ENCODE results near the gene WNK2. TPM values are rescaled to one million over a fixed set of nuclear protein-coding genes. Genes with fewer than 3 reads are reported as not detected.

WNK2 gene
- total and polyA plus RNA-seq, 4 donors: 0.13 to 3.7 (median 2.9) TPM

DNA sequence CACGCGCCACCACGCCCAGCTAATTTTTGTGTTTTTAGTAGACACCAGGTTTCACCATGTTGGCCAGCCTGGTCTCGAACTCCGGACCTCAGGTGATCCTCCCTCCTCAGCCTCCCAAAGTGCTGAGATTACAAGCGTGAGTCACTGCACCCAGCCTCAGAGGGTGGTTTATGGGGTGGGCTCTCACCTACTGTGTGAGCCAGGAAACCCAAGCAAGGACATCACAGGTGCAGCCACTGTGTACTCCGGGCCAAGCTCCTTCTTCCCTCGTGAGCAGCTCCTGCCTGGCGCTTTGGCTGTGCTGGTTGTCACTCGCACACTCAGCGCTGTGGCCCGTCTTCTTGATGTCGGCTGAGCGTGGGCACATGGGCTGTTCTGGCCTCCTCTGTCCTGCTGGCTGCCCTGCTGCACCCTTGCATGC, 70.1 kb downstream of the WNK2 start:
- no peak overlapping the region for H3K27ac ChIP-seq (ENCODE audit: low read depth in 1 of 2, low read length in 2 of 2)
- H3K36me3 ChIP-seq (ENCODE audit: control insufficient read depth in 1 of 2, insufficient read depth in 2 of 2, low read length in 1 of 2): no peaks in the 10 kb centered on the region
- ATAC-seq (ENCODE audit: low FRiP score) (no peak), DNase-seq (peak; percentile 23 to 67)
- H3K27me3 ChIP-seq (ENCODE audit: control insufficient read depth in 1 of 2, insufficient read depth in 2 of 2, low read length in 1 of 2): no peaks in the 10 kb centered on the region
- WGBS, 2 donors: 95 to 97% methylated on average over 14 of the region's 14 CpGs
- intact Hi-C loops (cut with DNase I): no loop called here
- H3K4me1 ChIP-seq (ENCODE audit: control insufficient read depth in 1 of 2, insufficient read depth in 2 of 2, low read length in 2 of 2): no peaks in the 10 kb centered on the region
- no peak overlapping the region for H3K4me3 ChIP-seq (ENCODE audit: low read length in 2 of 2)
- no peaks in the 10 kb centered on the region for H3K9me3 ChIP-seq (ENCODE audit: control insufficient read depth, low read length)

DNA sequence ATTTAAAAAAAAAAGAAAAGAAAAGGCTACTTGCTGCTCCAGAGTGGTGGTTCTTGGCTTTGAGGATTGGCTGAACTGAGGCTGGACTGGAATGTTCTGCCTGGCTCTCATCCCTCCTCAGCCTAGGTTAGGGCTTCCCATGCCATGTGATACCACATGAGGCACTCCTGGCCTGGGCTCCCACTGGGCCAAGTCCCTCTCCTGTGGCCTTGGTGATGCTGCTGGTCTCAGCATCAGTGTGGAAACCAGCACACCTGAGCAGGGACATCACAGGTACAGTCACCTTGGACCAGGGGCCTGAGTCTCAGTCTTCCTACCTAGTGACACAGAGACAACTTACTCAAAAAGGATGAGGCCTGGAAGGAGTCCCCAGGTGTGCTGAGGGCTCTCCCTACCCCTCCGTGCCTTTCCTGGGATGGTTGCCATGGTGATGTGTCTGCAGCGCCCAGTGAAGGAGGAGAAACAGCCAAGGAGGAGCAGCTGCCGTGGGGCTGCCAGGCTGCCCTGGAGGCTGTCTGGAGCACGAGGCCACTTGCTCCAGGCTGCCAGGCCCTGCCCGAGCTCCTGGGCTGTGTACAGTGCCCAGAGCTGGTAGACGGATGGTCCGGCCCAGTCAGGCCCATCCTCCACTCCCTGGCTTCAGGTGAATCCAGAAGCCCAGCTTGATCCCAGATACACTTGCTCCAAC, 71.0 kb downstream of the WNK2 start:
- ATAC-seq (ENCODE audit: low FRiP score): no peak

DNA sequence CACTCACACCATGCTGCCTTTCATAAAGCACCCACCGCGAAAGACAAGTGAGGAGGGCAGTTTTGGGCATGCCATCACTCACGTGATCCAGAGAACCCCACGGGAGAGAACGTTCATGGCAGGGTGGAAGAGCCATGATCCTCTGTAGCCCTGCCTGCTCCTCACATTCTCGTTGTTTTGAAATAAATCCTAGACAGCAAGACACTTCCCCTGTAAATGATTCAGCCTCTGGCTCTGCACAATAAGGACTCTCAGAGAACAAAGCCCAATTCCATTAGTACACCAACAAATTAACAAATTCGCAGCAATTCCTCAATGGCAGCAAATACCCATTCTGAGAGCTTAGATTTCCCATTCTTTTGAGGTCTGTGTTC, 71.5 kb downstream of the WNK2 start:
- no peaks in the 10 kb centered on the region for H3K4me1 ChIP-seq (ENCODE audit: control insufficient read depth in 1 of 2, insufficient read depth in 2 of 2, low read length in 2 of 2)
- ATAC-seq (ENCODE audit: low FRiP score) (no peak), DNase-seq (peak in 1 of 2 donors; percentile 57)
- no peaks in the 10 kb centered on the region for H3K36me3 ChIP-seq (ENCODE audit: control insufficient read depth in 1 of 2, insufficient read depth in 2 of 2, low read length in 1 of 2)
- H3K27me3 ChIP-seq (ENCODE audit: control insufficient read depth in 1 of 2, insufficient read depth in 2 of 2, low read length in 1 of 2): no peaks in the 10 kb centered on the region
- no peak overlapping the region for H3K4me3 ChIP-seq (ENCODE audit: low read length in 2 of 2)
- 87 to 92% methylated on average over 7 of the region's 7 CpGs for WGBS, 2 donors
- no peaks in the 10 kb centered on the region for H3K9me3 ChIP-seq (ENCODE audit: control insufficient read depth, low read length)
- intact Hi-C loops (cut with DNase I): no loop called here
- no peak overlapping the region for H3K27ac ChIP-seq (ENCODE audit: low read depth in 1 of 2, low read length in 2 of 2)

More for the DNA sequence above, 71.0 kb downstream of the WNK2 start:
- DNase-seq: peak; percentile 34 to 58
- no peaks in the 10 kb centered on the region for H3K4me1 ChIP-seq (ENCODE audit: control insufficient read depth in 1 of 2, insufficient read depth in 2 of 2, low read length in 2 of 2)
- H3K9me3 ChIP-seq (ENCODE audit: control insufficient read depth, low read length): no peaks in the 10 kb centered on the region
- H3K4me3 ChIP-seq (ENCODE audit: low read length in 2 of 2): no peak overlapping the region
- intact Hi-C loops (cut with DNase I): no loop called here
- H3K36me3 ChIP-seq (ENCODE audit: control insufficient read depth in 1 of 2, insufficient read depth in 2 of 2, low read length in 1 of 2): no peaks in the 10 kb centered on the region
- H3K27me3 ChIP-seq (ENCODE audit: control insufficient read depth in 1 of 2, insufficient read depth in 2 of 2, low read length in 1 of 2): no peaks in the 10 kb centered on the region
- WGBS, 2 donors: 83 to 90% methylated on average over 7 of the region's 7 CpGs
- H3K27ac ChIP-seq (ENCODE audit: low read depth in 1 of 2, low read length in 2 of 2): no peak overlapping the region

DNA sequence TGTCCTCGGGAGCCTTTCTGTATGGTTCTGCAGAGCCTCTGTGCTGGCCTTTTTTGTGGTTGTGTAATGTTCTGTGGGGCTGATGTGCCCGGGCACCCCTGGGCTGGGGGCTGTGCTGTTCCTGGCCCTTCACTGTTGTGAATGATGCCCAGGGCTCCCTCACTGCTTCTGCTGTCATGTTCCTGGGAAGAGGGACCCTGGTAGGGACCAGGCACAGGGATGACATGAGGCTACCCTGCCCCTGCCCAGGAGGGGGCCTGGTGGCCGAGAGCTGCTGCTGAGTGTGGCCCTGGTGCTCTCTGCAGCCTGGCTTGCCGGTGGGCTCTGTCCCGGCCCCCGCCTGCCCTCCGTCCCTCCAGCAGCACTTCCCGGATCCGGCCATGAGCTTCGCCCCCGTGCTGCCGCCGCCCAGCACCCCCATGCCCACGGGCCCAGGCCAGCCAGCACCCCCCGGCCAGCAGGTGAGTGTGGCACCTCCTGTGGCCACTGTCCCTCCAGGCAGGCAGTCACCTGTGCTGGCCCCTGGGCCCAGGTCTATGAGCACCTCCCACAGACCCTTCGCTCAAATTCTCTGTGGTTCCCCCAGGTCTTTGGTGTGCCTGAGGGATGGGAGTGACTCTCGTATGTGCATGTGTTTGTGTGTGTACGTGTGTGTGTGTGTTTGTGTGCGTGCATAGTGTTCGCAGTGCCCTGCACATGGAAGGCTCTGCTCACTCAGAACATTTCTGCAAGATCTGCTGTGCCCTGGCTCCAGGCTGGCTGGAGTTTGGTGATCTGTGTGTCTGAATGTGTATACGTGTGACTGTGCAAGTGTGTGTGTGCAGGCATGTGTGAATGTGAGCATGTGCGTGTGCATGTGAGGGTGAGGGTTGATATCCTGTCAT, 72.3 kb downstream of the WNK2 start:
- H3K9me3 ChIP-seq (ENCODE audit: control insufficient read depth, low read length): no peaks in the 10 kb centered on the region
- no peak overlapping the region for H3K4me3 ChIP-seq (ENCODE audit: low read length in 2 of 2)
- DNase-seq (peak; percentile 31 to 67), ATAC-seq (ENCODE audit: low FRiP score) (no peak)
- H3K36me3 ChIP-seq (ENCODE audit: control insufficient read depth in 1 of 2, insufficient read depth in 2 of 2, low read length in 1 of 2): no peaks in the 10 kb centered on the region
- H3K4me1 ChIP-seq (ENCODE audit: control insufficient read depth in 1 of 2, insufficient read depth in 2 of 2, low read length in 2 of 2): no peaks in the 10 kb centered on the region
- H3K27ac ChIP-seq (ENCODE audit: low read depth in 1 of 2, low read length in 2 of 2): no peak overlapping the region
- H3K27me3 ChIP-seq (ENCODE audit: control insufficient read depth in 1 of 2, insufficient read depth in 2 of 2, low read length in 1 of 2): no peaks in the 10 kb centered on the region
- intact Hi-C loops (cut with DNase I): no loop called here
- 94 to 95% methylated on average over 18 to 22 of the region's 22 CpGs for WGBS, 2 donors

GRCh38 chr9:93256878-93257807, 73.2 kb downstream of the WNK2 start:
- no peaks in the 10 kb centered on the region for H3K4me1 ChIP-seq (ENCODE audit: control insufficient read depth in 1 of 2, insufficient read depth in 2 of 2, low read length in 2 of 2)
- 87 to 91% methylated on average over 20 to 22 of the region's 22 CpGs for WGBS, 2 donors
- intact Hi-C loops (cut with DNase I): no loop called here
- DNase-seq (peak; percentile 30 to 71), ATAC-seq (ENCODE audit: low FRiP score) (no peak)
- H3K4me3 ChIP-seq (ENCODE audit: low read length in 2 of 2): no peak overlapping the region
- H3K9me3 ChIP-seq (ENCODE audit: control insufficient read depth, low read length): no peaks in the 10 kb centered on the region
- no peak overlapping the region for H3K27ac ChIP-seq (ENCODE audit: low read depth in 1 of 2, low read length in 2 of 2)
- H3K27me3 ChIP-seq (ENCODE audit: control insufficient read depth in 1 of 2, insufficient read depth in 2 of 2, low read length in 1 of 2): no peaks in the 10 kb centered on the region
- no peaks in the 10 kb centered on the region for H3K36me3 ChIP-seq (ENCODE audit: control insufficient read depth in 1 of 2, insufficient read depth in 2 of 2, low read length in 1 of 2)

DNA sequence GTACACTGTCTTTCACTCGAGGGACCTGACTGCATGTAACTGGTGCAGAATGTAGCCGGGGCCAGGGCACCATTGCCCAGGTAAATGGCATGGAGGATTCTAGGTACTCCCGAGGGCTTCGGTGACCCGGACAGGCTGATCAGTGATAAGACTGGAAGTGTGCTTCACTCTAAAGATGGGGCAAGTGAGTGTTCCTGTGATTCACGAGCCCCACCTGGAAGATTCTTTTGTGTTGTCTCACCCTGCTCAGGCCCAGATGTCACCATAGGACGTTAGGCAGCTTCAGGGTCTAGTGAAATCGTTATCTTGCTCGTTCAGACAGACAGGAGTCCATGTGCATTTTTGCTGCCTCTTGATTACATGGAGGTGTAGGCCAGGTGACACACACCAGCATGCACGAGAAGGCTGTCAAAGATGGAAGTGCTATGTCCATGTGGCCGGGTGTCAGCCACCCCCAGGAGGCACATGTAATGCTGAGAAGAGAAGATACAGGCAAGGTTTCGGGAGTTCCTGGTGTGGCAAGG, 73.9 kb downstream of the WNK2 start:
- no peak overlapping the region for H3K4me3 ChIP-seq (ENCODE audit: low read length in 2 of 2)
- 90 to 91% methylated on average over 12 of the region's 12 CpGs for WGBS, 2 donors
- intact Hi-C loops (cut with DNase I): no loop called here
- no peaks in the 10 kb centered on the region for H3K27me3 ChIP-seq (ENCODE audit: control insufficient read depth in 1 of 2, insufficient read depth in 2 of 2, low read length in 1 of 2)
- peak; percentile 11 to 58 for DNase-seq
- no peaks in the 10 kb centered on the region for H3K4me1 ChIP-seq (ENCODE audit: control insufficient read depth in 1 of 2, insufficient read depth in 2 of 2, low read length in 2 of 2)
- no peak for ATAC-seq (ENCODE audit: low FRiP score)
- H3K27ac ChIP-seq (ENCODE audit: low read depth in 1 of 2, low read length in 2 of 2): no peak overlapping the region
- no peaks in the 10 kb centered on the region for H3K36me3 ChIP-seq (ENCODE audit: control insufficient read depth in 1 of 2, insufficient read depth in 2 of 2, low read length in 1 of 2)
- H3K9me3 ChIP-seq (ENCODE audit: control insufficient read depth, low read length): no peaks in the 10 kb centered on the region

- no peaks in the 10 kb centered on the region for H3K36me3 ChIP-seq (ENCODE audit: control insufficient read depth in 1 of 2, insufficient read depth in 2 of 2, low read length in 1 of 2)
Observed at GRCh38 chr9:93258419-93258817, 74.5 kb downstream of the WNK2 start.

GRCh38 chr9:93258818-93259489, 75.0 kb downstream of the WNK2 start:
- ATAC-seq (ENCODE audit: low FRiP score) (no peak), DNase-seq (peak; percentile 40 to 70)
- 92% methylated on average over 32 to 33 of the region's 33 CpGs for WGBS, 2 donors
- Histone ChIP-seq H3K27ac (ENCODE audit: low read depth in 1 of 2, low read length in 2 of 2) (no peak overlapping the region), H3K27me3 (ENCODE audit: control insufficient read depth in 1 of 2, insufficient read depth in 2 of 2, low read length in 1 of 2) (no peaks in the 10 kb centered on the region), H3K4me1 (ENCODE audit: control insufficient read depth in 1 of 2, insufficient read depth in 2 of 2, low read length in 2 of 2) (no peaks in the 10 kb centered on the region), H3K4me3 (ENCODE audit: low read length in 2 of 2) (no peak overlapping the region), H3K9me3 (ENCODE audit: control insufficient read depth, low read length) (no peaks in the 10 kb centered on the region), H3K36me3 (ENCODE audit: control insufficient read depth in 1 of 2, insufficient read depth in 2 of 2, low read length in 1 of 2) (no peaks in the 10 kb centered on the region)
- intact Hi-C loops (cut with DNase I): no loop called here

More at GRCh38 chr9:93258419-93258817, 74.5 kb downstream of the WNK2 start:
- no peak overlapping the region for H3K4me3 ChIP-seq (ENCODE audit: low read length in 2 of 2)
- DNase-seq (no peak), ATAC-seq (ENCODE audit: low FRiP score) (no peak)
- intact Hi-C loops (cut with DNase I): no loop called here
- no peaks in the 10 kb centered on the region for H3K27me3 ChIP-seq (ENCODE audit: control insufficient read depth in 1 of 2, insufficient read depth in 2 of 2, low read length in 1 of 2)
- no peak overlapping the region for H3K27ac ChIP-seq (ENCODE audit: low read depth in 1 of 2, low read length in 2 of 2)
- WGBS, 2 donors: 94 to 96% methylated on average over 4 of the region's 4 CpGs
- H3K9me3 ChIP-seq (ENCODE audit: control insufficient read depth, low read length): no peaks in the 10 kb centered on the region
- no peaks in the 10 kb centered on the region for H3K4me1 ChIP-seq (ENCODE audit: control insufficient read depth in 1 of 2, insufficient read depth in 2 of 2, low read length in 2 of 2)
